UCSD-AML1 (cell line): Measurements from ENCODE around the gene TIMM44.
A peak's percentile ranks its signal among the peaks of the same experiment; 100 is the strongest.

Experiments
- DNase-seq: peaks from one replicate; lab custom pipeline; 2025; ENCODE audit not compliant: unreplicated experiment; lab: John Stamatoyannopoulos, UW

The TIMM44 gene

DNA sequence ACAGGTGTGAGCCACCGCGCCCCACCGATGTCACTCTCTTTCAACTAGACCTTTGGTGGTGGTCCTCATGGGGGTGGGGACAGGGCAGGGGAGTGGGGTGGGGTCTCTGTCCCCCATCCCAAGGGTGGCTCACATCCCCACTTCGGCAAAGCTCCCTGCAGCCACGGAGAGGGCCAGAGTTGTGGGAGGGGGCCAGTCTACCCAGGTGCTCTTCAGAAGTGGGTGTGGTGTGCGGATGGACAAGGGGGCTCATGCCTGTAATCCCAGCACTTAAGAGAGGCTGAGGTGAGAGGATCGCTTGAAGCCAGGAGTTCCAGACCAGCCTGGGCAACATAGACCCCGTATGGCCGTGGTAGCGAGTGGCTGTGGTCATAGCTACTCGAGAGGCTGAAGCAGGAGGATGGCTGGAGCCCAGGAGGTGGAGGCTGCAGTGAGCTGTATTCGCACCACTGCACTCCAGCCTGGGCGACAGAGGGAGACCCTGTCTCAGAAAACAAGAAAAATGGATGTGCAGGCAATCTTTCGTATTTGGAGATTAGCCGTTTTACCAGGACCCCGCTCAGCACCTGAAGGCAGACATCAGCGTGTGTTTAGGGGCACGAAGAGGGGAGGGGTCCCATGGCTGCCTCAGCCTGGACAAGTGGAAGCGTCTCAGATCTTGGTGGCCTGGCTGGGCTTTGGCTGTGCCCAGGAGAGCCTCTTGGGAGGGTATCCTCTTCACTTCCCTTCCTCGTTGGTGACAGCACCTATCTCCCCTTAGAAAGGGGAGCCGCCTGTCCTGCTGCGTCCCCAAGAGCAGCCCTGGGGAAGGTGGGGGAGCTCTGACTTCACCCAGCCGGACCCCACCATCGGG lies 28.0 kb downstream of the TIMM44 start:
- DNase-seq: no peak

DNA sequence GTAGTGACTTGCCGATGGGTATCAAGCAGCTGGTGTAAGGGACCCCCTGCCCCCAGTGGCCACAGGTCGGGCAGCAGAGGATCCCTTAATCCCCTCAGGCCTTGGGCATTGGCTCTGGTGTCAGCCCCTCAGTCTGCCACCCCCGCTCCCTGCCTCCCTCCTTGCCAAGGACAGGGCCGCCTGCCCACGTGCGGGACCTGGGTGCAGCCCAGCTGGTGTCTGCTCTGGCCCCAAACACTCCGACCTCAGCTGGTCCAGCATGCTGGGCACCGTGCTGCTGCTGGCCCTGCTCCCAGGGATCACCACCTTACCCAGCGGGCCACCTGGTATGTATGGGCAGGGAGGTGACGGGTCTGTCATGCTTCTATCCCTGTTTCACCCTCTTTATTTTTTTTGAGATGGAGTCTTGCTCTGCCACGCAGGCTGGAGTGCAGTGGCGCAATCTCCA lies 28.8 kb downstream of the TIMM44 start, which contains the start of gene TGFBR3L:
Gene TGFBR3L (plus strand): TSS at position 233 of the 448 bp plus-strand sequence.
- DNase-seq: no peak

DNA sequence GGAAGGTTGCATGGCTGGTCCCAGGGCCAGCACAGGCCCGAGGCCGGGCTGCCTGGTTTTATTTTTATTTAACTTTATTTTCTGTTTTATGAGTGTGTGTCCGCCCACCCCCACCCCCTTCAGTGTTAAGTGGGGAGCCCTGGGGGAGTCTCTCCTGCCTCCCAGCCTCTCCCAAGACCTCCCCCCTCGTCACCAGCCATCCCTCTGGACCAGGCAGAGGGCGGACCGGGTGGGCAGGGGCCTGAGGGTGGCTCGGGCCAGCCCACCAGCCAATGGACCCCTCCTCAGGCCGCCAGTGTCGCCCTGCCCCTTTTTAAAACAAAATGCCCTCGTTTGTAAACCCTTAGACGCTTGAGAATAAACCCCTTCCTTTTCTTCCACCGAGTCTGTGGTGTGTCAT lies 29.4 kb downstream of the TIMM44 start:
- no peak for DNase-seq

DNA sequence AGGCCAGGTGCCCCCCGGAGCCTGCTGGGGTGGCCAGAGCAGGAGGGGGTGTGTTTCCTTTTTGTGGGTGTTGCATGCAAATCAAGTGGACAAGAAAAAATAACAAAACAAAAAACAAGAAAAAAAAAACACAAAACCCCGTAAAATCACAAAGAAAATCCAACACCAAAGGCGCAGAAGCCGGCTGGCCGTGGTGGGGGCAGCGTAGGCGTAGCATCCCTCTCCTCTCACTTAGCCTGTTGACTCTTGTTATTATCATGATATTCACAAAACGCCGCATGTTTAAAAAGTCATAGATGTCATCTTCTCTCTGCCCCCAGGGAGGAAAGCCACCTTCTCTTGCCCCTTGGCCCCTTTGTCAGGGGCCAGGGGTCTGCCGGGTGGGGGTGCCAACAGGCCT lies 29.8 kb downstream of the TIMM44 start:
- no peak for DNase-seq

DNA sequence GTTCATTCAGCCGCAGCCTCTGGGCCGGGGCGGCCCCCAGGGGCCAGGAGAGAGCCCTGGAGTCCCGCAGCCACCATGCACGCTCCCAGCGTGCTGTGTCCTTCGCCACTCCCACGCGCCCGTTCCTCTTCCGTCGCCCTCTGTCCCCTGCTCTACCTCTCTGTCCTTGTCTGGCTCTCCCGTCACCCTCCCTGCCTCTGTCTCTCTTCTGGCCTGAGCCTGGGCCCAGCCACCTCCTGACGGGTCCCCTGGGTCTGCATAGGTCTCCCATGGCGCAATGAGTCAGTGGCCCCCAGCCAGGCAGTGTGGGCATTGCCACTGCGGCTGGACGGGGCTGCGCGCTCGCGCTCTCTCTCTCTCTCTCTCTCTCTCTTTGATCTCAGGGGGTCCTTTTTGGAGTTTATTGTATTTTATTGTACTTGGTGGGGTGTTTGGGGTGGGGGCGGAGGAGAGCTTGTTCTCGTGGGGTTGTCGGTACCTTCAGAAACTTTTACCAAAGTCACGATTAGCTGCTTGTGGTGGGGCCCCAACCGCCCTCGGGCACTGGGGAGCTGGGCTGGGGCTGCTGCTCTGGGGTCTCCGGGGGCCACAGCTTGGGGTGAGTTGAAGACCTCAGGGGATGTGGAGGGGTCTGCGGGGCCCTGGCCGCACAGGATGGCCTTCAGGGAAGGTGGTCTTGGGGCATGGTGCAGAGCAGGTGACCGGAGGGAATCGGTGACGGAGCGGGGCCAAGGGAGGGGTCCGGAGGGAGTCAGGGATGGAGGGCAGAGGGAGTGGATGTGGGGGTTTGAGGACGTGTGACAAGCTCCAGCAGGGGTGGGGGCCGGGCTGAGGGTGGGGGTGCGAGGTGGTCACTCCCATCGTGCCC lies 30.5 kb downstream of the TIMM44 start:
- no peak for DNase-seq

DNA sequence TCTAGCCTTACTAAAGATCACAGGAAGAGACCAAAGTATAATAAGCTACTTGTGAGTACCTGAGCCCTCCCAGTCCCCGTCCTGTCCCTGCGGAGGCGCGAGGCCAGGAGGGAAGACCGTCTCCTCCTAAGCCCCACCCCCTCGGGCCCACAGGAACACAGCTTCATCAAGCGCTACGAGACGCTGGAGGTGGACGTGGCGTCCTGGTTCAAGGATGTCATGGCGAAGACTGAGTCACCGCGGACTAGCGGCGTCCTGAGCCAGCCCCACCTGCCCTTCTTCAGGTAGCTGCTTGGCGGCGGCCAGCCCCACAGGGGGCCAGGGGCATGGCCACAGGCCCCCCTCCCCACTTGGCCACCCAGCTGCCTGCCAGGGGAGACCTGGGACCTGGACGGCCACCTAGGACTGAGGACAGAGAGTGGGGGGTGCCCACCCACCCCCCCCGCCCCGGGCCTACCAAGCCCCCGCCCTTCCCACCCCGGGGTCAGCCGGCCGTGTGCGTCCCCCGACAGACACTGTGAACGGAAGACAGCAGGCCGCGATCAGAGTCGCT lies 31.2 kb downstream of the TIMM44 start:
- no peak for DNase-seq

DNA sequence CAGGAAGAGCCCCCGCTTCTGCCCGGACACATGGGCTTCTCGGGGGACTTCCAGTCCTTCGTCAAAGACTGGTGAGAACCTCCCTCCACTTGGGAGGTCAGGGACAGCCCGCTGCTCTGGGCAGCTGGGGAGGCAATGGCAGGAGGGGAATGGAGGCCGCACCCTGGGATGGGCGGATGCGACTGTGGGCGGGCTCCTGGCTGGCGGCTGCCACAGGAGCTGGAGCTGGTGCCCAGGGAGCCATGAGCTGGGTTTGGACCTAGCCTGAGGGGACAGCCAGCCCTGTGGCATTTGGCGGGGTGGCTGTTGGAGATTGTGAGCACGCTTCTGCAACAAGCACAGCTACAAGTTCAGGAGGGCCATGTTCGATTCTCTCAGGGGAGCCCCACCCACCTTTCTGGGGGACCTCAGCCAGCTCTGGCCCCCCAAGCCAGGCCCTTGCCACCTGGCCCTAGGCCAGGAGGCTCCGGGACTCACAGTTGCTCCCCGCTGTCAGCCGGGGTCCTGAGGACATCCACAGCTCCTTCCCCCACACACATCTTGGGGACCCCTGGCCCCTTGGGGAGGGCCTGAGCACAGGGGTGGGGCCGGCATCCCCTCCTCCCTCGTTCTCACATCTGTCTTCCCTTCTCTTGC lies 31.8 kb downstream of the TIMM44 start:
- DNase-seq: no peak

DNA sequence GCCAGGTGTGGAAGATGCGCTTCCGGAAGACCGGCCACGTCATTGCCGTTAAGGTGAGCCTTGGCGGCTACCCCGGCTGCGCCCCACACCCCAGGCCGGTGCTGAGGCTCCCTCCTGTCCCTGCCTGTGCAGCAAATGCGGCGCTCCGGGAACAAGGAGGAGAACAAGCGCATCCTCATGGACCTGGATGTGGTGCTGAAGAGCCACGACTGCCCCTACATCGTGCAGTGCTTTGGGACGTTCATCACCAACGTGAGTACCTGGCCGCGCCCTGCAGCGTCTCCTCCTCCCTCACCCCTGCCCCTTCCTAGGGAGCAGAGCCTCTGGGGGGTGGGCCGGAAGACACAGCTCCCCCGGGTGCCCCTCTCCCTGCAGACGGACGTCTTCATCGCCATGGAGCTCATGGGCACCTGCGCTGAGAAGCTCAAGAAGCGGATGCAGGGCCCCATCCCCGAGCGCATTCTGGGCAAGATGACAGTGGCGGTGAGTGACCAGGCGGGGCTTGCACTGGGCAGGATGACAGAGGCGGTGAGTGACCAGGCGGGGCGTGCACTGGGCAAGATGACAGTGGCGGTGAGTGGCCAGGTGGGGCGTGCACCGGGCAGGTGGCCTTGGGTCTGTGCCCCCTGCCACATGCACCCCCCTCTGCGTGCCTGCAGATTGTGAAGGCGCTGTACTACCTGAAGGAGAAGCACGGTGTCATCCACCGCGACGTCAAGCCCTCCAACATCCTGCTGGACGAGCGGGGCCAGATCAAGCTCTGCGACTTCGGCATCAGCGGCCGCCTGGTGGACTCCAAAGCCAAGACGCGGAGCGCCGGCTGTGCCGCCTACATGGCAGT lies 32.9 kb downstream of the TIMM44 start:
- no peak for DNase-seq

DNA sequence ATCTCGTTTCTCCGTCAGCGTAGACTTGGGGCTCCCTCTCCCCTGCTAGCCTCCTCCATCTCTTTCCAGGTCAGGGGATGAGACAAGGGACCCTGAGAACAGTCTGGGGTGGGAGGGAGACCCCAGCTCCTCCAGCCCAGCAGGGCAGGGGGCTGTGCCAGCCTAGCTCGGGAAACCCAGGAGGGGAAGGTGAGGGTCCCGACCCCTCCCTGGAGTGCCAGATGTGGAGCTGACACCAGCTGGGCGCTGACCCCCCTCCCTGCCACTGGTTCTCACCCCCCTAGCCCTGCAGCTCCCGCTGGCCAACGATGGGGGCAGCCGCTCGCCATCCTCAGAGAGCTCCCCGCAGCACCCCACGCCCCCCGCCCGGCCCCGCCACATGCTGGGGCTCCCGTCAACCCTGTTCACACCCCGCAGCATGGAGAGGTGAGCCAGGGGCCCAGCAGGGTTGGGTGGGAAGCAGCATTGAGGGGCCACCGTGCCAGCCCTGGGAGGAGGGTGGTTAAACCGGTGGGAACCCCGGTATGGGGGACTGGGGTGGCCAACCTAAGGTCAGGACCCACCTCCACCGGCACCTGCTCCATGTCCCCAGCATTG lies 33.9 kb downstream of the TIMM44 start:
- no peak for DNase-seq

DNA sequence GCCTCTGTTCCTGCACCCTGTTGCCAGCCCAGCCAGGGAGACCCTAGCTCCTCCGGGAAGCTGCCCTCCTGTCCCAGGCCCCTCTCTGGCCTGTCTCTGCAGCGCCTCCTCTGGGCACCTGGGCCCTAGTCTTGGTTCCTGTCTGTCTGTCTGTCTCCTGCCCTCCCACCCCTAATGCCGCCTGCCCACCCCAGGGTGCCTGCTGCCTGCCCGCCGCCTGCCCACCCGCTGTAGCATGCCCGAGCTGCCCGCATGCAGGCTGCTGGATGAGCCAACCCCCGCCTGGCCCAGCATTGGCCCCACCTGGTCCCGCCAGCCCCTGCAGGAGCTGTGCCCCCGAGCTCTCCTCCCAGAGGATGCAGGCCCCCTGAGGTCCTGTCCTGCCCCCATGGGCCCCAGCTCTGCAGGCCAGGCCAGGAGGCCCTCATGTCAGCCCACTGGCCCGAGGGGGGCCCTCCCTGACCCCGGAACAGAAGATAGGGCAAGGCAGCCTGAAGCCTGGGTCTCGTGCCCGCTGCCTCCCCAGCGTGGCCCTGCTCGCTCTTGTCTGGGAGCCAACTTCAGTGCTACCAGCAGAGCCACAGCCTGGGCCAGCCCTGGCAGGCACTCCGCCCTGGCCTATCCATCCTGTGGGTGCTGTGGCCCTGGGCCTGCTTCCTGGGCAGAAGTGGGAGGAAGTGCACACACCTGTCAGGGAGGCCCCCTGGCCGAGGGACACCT lies 34.6 kb downstream of the TIMM44 start:
- DNase-seq: no peak

DNA sequence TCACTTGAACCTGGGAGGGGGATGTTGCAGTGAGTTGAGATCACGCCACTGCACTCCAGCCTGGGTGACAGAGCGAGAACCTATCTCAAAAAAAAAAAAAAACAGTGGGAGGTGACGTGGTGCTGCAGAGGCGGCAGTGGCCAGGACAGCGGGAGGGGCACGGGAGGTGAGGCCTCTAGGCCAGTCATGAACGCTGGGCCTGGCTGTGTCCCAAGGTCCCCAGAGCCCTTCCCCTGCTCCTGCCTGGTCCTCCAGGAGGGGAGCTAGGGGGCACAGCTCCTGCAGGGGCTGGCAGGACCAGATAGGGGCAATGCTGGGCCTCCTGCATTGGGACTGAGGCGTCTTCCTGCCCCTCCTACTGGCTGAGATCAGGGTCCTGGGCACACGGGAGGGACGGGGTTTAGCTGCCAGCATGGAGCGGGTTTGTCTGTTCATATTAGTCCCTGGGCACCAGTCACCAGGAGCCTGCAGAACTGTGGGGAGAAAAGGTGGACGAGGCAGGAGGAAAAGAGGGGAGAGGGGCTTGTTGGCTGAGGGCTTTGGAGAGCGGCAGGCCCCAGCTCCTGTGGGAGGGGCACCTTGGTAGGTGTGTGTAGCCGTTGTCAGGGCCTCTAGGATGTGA lies 35.3 kb downstream of the TIMM44 start:
- DNase-seq: no peak

DNA sequence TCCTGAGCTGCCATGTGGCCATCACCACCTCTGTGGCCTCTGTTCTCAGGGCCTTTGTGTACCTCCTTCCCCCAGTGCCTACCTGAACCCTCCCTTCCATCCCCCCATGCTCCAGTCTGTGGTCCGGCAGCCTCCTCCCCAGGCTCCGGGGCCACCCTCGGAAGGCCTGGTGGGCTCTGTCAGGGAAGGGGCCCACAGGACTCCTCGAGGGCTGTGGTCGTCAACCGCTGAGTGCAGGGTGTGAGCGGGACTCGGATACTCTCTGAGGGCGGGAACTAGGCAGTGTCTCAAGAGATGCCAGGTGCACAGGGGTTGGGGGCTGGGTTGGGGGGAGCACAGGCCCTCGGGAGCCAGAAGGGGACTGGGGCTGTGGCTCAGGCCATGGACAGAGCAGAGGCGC lies 35.9 kb downstream of the TIMM44 start:
- no peak for DNase-seq

DNA sequence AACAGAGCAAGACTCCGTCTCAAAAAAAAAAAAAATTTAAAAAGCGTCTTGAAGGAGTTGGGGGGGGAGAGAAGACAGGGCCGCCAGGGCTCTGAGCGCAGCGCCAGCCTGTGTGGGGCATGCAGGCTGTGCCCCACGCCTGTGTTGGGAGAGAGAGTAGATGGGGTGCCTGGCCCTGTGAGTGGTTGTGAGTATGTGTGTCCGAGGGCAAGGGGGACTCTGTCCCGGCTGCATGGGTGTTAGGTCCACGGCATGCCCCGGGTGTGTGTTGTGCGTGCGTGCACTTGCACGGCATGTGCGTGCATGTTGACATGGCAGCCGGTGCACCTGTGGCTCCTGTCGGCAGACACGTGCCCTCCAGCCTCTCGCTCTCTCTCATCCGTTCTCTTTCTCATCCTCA lies 36.3 kb downstream of the TIMM44 start:
- no peak for DNase-seq

DNA sequence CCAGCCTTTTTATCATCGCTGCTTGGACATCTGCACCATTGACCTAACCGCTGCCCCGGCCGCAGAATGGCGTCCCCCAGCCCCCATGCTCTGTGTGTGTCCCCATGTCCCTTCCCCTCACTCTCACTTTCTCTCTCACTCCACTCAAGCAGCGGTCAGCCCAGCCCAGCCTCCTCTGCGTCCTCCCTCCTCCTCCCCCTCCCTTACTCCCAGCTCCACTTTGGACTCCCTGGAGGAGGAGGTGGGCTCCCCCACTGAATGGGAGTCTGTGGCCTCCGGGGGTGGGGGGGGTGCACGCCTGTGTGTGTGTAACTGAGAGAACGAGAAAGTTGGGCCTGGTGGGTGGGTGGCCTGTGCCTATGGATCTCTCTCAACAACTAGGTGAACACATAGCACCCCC lies 37.6 kb downstream of the TIMM44 start:
- no peak for DNase-seq

DNA sequence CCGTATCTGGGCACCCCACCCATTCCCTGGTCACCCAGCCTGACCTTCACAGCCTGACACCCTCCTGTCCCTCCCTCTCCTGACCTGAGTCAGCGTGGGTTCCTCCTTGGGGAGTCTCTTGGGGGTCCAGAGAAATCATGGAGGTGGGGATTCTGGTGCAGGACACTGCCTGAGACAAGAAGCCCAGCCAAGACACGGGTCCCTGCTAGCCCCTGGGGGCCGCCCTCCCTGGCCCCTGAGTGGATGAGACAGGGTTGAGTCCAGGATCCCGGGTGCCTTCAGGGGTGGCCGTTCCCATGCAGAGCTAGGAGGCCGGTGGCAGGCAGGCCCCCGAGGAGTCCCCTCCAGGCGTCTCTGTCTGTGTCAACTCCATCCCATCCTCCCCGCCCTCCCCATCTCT lies 38.2 kb downstream of the TIMM44 start:
- DNase-seq: no peak

DNA sequence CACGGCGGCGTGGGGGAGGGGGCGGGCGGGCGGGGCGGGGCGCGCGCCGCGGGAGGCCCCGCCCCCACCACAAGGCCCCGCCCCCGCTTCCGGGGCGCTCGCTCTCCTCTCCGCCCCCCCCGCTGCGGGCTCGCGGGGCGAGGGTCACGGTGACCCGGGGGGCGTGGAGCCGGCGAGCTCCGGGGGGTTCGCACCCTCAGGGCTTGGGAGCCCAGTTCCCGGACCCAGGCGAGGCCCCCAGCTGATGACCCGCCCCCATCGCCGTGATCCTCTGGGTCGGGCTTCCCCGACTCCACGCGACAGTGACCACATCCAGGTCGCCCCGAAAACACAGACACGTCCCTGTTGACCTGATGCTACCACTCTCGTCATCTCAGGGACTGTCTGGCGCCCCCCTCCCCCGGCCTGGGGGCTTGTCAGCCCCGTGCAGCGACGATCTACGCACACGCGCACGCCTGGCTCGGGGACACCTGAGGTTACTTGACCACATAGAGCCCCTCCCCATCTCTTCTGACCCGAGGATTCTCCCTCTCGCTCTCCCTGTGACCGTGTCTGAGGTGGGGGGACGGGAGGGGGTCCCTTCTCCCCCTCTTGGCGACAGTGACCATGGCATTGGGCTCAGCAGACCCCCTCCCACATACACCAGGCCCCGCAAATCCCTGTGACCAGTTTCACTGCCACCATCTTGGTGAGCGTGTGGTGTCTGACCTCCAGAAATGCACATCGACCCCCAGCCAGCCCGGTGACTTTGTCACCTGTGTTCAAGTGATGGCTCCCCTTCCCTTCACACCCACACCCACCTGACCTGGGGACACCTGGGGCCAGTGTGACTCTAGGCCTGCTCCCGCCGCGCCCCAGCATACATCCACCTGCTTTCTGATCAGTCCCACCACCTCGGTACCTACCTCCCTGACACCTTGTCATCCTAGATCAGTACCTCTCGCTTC lies 39.1 kb downstream of the TIMM44 start:
- no peak for DNase-seq

DNA sequence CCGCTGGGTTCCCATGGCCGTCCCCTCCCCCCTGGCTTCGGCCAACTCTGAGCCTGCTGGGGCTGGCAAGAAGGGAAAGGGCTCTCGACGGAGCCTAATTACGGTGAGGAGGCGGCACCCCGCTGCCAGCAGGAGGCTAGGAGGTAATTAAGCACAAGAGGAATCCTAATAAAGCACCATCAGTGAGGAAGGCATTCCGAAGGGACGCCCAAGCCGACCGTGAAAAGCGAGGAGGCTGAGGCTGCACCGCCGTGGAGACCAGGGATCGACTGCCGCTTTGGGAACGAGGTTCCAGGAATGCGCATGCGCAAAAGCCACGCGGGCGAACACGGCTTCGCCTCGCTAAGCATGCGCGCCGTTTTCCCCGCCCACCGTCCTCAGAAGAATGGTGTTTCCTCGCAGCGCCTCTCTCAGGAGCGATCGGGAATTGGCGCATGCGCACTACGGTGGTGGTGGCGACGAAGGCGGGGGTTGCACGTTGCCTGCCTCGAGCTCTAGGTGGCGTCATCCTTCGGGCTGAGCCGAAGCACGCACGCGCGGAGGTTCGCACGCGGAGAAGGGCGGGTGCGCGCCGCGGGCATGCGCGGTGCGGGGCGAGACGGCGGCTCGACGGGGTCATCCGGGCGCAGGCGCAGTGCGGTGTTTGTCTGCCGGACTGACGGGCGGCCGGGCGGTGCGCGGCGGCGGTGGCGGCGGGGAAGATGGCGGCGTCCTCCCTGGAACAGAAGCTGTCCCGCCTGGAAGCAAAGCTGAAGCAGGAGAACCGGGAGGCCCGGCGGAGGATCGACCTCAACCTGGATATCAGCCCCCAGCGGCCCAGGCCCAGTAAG lies 40.0 kb downstream of the TIMM44 start, which contains the start of gene MAP2K7:
Gene MAP2K7 (plus strand): TSS at position 634 of the 830 bp plus-strand sequence. CDS start 68 bp downstream, at position 702.
- peak; percentile 100 for DNase-seq
